Measurements from ENCODE around the gene KCNT1.
"Not testable (repeated sequence)": the region's sequence is repeated elsewhere in the genome, so short reads cannot be mapped to it uniquely, and the experiment has no call there.

Gene KCNT1

DNA sequence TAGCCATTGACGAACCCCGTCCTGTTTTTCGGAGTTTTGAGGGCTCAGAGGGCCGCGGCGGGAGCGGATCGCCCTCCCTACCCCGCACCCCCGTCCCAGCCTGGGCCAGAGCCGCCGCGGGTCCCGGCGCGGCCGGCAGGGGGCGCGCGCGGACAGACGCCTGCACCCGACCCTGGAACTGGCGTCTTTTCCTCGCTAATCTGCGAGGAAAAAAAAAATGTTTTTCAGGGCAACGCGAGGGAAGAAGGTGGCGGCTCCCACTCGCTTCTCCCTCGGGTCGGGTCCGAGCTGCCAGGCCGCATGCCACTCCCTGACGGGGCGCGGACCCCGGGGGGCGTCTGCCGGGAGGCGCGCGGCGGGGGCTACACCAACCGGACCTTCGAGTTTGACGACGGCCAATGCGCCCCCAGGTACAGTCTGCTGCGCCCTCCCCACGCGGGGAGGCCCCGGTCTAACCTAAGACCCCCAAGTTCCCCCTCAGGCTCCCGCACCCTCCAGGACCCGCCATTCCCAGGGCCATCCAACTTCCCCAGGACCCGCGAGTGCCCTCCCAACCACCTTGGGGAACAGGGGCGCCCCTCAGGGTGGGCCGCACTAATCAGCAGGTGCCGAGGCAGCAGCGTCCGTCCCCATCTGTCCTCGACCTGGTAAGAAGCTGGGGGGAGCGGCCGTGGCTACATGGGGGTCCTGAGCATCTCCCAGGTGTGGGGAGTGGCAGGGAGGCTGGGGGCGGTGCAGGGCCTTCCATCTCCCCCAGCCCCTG, at the start of gene KCNT1:
TSS of gene KCNT1 (plus strand) at position 227 of the 763 bp plus-strand sequence. CDS start at position 301, 74 bp downstream.
- peak; percentile 22 for DNase-seq (ENCODE audit: low read depth)

GRCh38 chr9:135655317-135655716, 46.7 kb upstream of the KCNT1 start:
- no peak for DNase-seq (ENCODE audit: low read depth)

DNA sequence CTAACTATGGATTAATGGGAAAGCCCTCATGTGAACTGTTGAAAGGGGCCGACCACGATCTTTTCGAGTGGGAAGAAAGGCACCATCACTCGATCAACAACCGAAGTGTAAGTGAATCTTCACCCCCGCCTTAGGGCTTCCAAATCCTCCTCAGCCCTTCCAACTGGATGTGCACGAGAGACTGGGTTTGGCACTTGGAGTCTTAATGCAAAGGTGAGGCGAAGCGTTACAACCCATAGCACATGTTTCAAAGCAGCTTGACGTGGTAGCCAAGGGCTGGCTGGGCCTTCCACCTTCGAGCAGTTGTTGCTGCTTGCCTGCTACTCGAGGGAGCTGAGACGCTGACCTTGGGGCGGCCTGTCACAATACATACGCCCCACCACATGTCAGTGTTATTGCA, 44.6 kb upstream of the KCNT1 start:
- DNase-seq (ENCODE audit: low read depth) = no peak

GRCh38 chr9:135659252-135659651, 42.7 kb upstream of the KCNT1 start:
- no peak for DNase-seq (ENCODE audit: low read depth)

DNA sequence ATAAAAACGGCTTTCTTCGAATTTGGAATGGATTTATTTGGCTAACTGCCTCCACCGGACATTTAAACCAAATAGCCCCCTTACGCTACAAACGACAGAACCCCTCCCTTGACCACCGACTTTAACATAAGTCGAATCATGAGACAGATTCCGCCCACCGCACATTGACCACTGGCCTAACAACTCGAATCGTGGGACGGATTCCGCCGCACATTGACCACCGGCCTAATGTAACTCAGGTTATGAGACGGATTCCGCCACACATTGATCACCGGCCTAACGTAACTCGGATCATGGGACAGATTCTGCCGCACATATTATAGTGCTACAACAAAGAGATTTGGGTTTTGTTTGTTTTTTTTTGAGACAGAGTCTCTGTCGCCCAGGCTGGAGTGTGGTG, 41.6 kb upstream of the KCNT1 start:
- DNase-seq (ENCODE audit: low read depth) = no peak

- DNase-seq (ENCODE audit: low read depth) = no peak
Measured at GRCh38 chr9:135661816-135662560, 40.0 kb upstream of the KCNT1 start.

DNA sequence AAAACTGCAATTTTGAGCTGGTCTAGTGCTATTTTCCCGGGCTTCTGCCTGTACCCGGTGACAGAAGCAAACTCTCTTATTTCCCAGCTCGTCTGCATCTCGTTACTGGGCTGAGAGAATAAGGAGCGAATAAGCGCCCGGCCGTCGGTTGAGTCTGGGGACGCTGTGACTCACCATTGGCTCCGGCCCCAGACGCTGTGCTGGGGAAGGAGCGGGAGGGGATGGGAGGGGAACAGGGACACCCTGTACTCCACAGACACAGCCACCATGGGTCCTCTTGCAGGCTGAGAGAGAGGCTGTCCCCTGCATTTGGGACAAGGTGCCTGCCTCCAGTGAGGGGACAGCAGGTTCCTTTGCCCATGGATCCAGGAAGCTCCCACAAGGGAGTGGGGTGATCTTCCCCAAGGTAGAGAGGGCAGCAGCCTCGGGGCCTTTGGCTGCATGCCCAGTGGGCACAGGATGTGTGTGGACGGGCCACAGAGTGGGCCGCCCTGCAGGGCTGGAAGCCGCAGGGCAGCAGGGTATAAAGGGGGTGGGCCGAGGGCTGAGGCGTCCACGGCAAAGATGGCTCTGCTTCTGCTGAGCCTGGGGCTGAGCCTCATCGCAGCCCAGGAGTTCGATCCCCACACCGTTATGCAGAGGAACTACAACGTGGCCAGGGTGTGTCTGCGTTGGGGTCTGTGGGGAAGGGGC, 39.1 kb upstream of the KCNT1 start, which contains the start of gene LCN9:
TSS of gene LCN9 (plus strand) at position 552 of the 693 bp plus-strand sequence. CDS start at position 565, 13 bp downstream.
- no peak for DNase-seq (ENCODE audit: low read depth)

- no peak for DNase-seq (ENCODE audit: low read depth)
Measured at GRCh38 chr9:135663451-135663770, 38.6 kb upstream of the KCNT1 start.

- no peak for DNase-seq (ENCODE audit: low read depth)
Measured at GRCh38 chr9:135663857-135664256, 38.1 kb upstream of the KCNT1 start.

DNA sequence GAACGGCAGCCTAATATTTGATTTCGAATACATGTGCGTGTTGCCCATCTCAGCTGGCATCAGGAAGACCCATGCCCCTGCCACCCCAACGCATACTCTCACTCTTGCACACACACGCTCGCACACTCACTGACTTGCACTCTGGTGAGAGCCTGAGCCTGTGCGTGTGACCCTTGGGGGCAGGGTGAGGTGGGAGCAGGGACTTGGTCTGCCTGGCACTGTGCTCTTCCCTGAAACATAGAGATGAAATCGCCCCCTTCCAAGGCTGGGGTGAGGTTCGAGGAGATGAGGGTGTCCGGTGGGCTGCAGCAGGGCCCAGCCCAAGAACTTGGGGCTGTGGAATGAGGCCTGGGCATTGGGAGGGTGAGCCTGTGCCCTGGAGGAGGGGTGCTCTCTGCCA, 37.7 kb upstream of the KCNT1 start:
- DNase-seq (ENCODE audit: low read depth) = no peak

DNA sequence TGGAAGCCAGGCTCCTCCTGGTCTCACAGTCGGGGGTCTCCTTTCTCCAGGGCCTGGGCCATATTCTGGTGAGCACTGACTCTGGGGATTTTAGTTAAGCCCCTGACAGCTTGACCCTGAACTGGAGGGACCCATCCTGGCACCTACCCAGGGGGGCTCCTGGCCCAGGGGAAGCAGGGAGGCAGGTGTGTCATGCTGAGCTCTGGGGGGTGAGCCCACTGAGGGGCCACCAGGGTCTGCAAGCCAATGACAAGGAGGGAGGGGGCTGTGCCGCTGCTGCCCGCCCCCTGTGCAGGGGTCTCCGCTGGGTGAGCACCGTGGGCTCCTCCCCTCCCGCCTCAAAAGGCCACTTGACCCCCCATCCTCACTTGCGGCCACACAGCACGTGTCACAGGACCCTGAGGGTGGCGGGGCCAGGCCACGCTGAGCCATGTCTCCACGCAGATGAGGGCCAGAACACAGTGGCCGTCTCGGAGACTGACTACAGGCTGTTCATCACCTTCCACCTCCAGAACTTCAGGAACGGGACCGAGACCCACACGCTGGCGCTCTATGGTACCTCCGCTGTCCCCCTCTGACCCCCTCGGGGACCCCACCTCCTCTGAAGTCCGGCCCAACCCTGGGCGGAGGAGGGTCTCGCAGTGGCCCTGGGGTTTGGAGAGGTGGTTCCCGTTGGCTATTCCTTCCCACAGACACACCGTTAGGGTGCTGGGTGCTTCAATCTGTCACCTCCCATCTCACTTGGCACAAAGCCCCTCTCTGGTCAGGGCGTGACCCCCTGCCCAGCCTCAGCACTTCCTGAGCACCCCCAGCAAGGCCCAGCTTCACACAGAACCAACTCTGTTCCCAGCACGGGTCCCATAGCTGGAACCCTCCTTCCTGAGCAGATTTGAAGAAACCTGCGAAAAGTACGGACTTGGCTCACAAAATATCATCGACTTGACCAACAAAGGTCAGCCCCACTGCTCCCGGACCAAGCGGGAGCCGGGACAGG, 36.9 kb upstream of the KCNT1 start:
- DNase-seq (ENCODE audit: low read depth) = no peak

GRCh38 chr9:135665795-135666189, 36.2 kb upstream of the KCNT1 start:
- no peak for DNase-seq (ENCODE audit: low read depth)

GRCh38 chr9:135666534-135667462, 35.2 kb upstream of the KCNT1 start:
- no peak for DNase-seq (ENCODE audit: low read depth)

DNA sequence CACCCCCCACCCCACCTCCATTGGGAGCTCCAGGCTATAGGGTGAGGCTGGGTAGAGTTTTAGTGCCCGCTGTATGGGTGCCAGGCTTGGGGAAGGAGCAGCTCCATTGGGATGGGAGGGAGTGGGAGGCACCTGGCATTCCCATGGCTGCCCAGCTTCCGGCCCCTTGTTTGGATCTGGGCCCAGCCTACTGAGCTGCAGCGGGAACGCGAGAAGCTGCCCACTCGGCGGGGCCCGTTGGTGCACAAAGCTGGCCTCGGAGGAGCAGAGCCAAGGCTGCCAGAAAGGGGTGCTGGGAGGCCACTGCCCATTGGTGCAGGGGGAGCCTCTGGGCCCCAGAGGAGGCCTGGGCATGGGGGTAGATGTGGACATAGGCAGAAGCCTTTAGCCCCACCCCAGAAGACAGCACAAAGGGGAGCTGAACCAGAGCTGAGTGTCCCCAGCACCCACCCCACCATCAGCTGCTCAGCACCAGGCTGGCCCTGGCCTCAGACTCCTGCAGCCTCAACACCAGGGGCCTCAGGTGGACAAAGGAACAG, 34.5 kb upstream of the KCNT1 start:
- no peak for DNase-seq (ENCODE audit: low read depth)

DNA sequence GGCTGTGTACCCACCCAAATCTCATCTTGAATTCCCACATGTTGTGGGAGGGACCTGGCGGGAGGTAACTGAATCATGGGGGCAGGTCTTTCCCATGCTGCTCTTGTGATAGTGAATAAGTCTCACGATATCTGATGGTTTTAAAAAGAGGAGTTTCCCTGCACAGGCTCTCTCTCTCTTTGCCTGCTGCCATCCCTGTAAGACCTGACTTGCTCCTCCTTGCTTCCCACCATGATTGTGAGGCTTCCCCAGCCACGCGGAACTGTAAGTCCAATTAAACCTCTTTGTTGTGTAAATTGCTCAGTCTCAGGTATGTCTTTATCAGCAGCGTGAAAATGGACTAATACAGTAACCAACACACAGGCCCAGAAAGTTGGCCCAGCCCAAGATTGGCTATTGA, 33.0 kb upstream of the KCNT1 start:
- DNase-seq (ENCODE audit: low read depth) = not testable (repeated sequence)

DNA sequence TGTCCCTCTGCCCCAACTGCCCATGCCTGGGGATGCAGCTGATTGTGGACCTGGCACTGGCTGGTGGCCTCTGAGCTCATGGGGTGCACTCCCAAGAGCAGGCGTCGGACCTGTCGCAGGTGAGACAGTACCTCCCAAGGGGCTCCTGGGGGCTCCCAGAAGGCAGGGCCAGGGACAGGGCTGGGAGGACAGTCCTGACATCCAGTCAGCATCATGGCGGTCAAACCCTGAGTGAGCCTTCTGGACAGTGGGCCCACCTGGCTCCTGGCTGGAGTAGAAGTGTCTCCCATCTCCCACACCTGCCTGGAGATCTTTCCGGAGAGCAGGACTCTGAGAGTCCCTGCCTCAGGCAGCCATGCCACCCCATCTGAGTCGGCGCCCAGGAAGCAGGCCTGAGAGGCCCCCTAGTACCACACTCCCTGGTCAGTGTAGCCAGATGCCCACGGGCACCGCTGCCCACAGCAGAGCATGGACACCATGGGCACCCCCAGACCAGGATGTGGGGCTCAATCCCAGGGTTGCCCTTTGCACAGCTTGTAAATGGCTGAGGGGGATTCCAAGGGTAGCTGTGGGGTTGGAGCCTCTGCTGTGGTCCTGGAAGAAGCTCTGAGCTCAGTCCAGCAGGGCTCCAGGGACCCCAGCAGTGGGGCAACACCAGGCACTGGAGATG, 32.2 kb upstream of the KCNT1 start:
- DNase-seq (ENCODE audit: low read depth) = no peak

DNA sequence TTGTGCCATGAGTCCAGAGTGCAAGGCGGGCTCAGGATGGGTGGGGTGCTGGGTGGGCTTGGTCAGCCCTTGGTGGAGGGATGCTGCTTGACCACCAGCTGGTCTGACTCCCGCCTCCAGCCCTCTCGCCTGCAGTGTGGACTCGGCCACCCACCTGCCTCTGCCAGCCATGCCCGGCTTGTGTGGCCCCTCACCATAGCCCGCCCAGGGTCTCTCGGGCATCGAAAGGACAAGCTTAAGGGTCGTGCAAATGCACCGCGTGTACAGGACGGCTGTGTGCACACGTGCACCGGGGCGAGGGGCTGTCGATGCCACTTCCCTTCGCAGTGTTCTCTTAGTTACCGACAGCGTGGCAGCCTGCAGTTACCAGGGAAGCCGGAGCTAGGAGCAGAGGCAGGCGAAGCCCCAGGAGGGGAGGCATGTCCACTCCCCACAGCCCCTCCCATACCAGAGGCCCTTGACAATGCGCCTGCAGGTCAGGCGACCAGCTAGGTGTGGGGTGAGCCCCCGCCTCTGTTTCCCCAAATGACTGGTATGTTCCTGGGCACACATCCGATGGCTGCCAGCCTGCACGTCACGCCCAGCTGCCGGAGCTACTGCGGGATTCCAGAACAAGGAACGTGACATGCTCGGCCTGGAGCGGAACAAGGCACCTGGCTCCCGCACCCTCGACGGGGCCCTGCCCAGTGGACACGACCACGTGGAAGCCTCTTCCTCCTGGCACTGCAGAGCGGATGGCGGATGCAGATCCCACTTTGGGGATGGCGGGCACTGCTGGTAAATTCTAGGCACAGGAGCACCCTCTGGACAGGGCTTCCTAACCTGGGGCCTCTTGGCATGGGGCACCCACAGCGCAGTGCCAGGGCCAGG, 31.0 kb upstream of the KCNT1 start:
- DNase-seq (ENCODE audit: low read depth) = no peak

DNA sequence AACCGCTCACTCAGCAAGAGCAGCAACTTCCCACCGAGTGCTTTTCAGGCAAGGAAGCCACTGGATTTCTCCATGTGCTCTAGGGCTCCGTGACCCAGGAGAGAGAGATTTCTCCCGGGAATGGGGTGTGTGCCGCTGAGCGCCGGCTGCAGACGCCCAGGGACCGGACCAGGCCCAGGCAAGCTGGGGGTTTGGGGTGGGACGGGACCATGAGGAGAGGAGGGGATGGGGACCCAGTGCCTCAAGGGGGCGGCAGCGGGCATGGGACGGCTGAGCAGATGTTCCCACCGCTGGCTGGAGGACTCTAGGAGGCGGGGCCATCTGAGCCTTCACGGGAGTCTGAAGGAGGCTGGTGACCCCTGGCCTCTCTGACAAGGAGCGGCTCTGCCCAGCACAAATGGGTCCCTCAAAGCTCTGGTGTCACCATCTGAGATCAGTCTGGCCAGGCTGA, 30.4 kb upstream of the KCNT1 start:
- DNase-seq (ENCODE audit: low read depth) = no peak

DNA sequence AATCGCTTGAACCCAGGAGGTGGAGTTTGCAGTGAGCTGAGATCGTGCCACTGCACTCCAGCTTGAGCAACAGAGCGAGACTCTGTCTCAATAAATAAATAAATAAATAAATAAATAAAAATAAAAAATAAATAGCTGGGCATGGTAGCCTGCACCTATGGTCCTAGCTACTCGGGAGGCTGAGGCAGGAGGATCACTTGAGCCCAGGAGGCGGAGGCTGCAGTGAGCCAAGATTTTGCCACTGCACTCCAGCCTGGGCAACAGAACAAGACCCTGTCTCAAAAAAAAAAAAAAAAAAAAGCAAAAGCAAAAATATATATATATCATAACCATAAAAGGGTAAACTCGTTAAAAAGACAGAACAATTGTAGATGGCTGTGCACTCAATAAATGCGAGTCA, 29.2 kb upstream of the KCNT1 start:
- not testable (repeated sequence) for DNase-seq (ENCODE audit: low read depth)

Measured in activated gamma-delta T cell treated with anti-CD3 and anti-CD28 coated beads, Interleukin-2, amount 50 U/mL, for 16 hours (primary cell).